T follicular helper cell (primary cell): ENCODE data around the gene MARCHF7.
"Not testable (repeated sequence)": the region's sequence is repeated elsewhere in the genome, so short reads cannot be mapped to it uniquely, and the experiment has no call there.

ENCODE experiments used
- DNase-seq: peaks from one replicate; pipeline ENCODE4 v3.0.0-alpha.2; 2020; ENCODE audit warnings: low read depth
- total RNA-seq, 2 experiments: gene quantifications; one replicate each; lab custom pipeline; 2026; lab: John Stamatoyannopoulos, UW

Gene MARCHF7, protein sequence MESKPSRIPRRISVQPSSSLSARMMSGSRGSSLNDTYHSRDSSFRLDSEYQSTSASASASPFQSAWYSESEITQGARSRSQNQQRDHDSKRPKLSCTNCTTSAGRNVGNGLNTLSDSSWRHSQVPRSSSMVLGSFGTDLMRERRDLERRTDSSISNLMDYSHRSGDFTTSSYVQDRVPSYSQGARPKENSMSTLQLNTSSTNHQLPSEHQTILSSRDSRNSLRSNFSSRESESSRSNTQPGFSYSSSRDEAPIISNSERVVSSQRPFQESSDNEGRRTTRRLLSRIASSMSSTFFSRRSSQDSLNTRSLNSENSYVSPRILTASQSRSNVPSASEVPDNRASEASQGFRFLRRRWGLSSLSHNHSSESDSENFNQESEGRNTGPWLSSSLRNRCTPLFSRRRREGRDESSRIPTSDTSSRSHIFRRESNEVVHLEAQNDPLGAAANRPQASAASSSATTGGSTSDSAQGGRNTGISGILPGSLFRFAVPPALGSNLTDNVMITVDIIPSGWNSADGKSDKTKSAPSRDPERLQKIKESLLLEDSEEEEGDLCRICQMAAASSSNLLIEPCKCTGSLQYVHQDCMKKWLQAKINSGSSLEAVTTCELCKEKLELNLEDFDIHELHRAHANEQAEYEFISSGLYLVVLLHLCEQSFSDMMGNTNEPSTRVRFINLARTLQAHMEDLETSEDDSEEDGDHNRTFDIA
- total RNA-seq, result 141 to 206 reads per million in 2 experiments

DNA sequence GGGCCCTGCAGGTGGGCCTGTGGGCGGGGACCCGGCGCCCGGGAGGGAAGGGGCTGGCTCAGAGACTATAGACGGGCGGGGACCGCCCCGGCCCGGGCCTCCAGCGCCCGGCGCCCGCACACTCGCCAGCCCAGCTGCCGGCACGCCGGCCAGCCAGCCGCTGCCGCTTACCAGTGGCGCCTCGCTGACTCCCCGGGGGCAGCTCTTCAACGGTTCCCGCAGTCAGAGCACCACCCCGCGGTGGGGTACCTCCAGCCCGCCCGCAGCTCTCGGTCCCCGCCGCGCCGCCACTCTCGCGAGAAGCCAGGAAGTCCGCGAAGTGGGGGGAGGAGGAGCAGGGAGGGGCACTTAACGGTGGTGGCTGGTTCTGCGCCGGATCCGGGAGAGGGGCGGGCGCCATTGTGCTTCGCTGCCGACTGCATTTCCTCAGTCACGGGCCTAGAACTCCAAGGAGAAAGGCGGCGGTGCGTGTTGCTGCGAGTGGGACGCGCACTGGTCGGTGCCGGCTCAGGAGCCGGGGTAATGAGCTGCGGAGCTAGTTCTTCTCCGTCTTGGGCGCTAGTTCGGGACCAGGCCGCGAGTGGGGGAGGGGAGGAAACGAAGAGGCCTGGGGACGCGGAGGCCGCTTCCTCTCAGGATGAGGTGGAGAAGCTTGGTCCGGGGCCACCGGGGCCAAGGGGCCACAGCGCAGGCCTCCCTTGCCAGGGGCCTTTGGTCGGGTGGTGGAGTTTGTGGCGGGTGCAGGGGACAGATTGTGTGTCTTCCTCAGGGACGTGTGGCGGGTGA, at the start of gene MARCHF7:
MARCHF7 (plus strand) TSS at position 364 of the 786 bp plus-strand sequence. CDS start 16,517 bp downstream, outside the sequence.
- DNase-seq, result peak; percentile 96

DNA sequence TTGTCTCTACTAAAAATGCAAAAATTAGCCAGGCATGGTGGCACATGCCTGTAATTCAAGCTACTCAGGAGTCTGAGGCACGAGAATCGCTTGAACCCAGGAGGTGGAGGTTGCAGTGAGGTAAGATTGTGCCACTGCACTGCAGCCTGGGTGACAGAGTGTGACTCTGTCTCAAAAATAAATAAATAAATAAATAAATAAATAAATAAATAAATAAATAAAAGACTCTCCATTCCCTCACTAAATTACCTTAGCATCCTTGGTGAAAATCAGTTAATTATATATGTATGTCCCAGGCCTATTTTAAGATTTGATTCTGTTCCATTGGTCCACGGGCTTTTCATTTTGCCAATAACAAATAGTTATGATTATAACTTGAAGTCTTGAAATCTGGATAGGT, 44.9 kb upstream of the MARCHF7 start:
- not testable (repeated sequence) for DNase-seq

DNA sequence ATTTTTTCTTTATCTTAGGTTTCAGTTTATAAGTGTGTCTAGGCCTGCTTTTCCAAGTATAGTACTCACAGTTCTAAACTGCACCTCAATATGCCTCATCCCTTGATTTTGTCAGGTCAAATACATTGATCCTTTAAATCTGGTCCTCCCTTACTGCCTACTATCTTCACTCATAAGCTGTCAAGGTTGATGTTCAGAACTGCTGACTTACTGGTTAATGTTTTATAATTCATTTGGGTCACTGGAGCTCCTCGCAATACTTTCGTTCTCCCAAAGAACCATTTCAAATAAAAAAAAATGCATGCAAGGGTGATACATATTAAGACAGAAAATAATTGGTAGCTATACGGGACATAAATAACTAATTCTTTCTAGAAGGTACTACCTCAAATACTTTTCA, 41.3 kb upstream of the MARCHF7 start:
- no peak for DNase-seq

DNA sequence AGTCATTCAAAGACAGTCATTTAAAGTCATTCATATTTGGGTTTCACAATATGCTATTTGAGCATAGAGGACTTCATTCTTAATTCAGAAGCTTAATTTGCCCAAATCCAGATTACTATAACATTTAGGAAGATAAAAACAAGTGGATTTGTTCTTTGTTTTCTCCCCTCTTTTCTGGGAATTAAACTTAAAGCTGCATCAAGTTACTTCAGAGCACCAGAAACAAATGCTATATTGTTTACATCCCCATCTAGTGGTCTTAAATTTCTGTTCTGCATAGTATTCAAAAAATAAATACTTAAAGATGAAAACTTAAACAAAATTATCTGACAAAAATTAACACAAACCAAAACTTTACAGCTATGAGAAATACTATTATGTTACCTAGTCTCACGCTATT, 34.7 kb upstream of the MARCHF7 start:
- no peak for DNase-seq

DNA sequence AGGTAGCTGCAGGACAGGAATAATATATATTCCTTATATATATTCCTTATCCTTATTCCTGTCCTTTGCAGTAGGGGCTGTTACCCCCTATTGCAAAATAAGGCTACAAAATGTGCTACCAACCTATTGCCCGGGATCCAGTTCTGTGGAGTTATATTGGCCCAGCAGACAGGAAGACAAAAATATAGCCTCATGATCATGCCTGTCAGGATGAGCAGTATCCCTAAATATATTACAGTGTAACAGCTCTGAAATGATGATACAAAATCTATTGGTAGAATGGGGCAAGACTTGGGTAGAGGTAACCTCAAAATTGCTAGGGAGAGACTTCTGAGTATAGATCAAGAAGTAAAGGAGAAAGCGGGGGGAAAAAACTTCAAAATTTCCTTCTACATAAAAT, 31.6 kb upstream of the MARCHF7 start:
- no peak for DNase-seq

DNA sequence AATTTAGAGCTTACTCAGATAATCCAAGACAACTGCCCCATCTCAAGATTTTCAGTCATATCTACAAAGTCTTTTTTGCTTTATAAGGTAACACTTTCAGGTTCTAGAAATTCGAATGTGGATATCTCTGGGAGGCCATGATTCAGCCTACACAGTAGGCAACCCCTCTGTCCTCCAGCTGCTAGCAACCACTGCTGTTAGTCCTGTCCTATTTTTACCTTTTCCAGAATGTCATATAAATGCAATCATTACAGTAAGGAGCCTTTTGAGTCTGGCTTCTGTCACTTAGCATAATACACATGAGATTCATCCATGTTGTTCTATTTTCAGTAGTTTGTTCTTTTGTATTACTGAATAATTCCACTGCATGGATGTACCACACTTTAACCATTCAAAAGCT, 28.5 kb upstream of the MARCHF7 start:
- no peak for DNase-seq

DNA sequence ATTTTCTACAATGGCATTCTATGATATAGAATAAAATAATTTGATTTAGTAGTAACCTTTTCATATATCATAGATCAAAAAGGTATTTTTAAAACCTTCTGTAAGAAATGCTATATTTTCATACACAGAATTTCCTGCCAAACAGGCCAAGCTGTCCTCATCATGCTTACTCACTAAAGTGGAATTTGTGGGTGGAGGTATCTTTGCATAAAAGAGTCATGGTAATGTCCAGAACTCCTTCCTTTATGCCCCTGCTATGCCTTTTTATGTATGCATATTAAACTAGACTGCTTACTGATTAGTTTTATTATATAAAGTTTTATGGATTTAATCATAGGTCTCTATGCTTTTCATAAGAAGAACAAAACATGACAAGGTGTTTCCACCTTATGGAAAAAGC, 27.5 kb upstream of the MARCHF7 start:
- no peak for DNase-seq

DNA sequence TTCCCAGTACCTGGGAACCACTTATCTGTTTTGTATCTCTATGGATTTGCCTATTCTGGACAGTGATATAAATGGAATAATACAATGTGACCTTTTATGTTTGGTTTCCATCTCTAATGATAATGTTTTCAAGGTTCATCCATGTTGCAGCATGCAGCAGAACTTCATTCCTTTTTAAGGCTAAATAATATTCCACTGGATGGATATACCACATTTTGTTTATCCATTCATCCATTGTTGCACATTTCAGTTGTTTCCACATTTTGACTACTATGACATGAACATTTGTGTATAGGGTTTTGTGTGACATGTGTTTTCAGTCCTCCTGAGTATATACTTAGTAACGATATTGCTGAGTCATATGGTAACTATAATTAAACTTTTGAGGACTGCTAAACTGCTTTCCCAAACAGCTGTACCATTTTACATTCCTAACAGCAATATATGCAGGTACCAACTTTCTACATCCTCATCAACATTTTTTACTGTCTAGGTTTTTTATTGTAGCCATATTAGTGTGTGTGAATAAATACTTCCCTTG, 17.7 kb upstream of the MARCHF7 start:
- DNase-seq, result no peak

DNA sequence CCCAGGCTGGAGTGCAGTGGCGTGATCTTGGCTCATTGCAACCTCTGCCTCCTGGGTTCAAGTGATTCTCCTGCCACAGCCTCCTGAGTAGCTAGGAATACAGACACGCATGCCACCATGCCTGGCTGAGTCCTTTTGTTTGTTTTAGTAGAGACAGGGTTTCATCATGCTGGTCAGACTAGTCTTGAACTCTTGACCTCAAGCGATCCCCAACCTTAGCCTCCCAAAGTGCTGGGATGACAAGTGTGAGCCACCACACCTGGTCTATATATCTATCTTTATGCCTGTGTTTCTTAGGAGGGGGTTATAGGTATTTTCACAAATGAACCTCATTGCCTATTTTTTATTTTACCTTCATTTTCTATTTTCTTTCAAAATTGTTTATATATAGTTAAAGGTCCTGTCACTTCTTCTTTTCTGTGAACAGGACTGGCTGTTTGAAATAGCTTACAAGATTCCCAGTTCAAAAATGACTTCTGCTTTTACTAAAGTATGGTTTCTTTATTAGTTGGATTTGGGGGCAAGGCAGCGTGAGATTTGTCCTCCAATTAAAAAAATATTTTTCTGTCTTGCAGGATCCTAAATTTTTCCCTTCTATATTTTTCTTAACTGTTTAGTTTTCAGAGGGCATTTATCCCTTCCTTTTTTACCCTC, 16.4 kb upstream of the MARCHF7 start:
- no peak for DNase-seq

DNA sequence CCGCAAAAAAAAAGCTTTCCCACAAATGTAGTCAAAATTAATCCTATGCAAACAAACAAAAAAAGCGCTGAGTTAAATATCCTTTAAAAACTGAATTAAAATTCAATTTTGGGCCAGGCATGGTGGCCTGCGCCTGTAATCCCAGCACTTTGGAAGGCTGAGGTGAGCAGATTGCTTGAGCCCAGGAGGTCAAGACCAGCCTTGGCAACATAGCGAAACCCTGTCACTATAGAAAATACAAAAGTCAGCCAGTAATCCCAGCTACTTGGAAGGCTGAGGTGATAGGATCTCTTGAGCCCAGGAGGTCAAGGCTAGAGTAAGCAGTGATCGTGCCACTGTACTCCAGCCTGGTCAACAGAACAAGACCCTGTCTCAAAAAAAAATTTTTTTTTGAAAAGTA, 8.8 kb upstream of the MARCHF7 start:
- DNase-seq, result no peak

DNA sequence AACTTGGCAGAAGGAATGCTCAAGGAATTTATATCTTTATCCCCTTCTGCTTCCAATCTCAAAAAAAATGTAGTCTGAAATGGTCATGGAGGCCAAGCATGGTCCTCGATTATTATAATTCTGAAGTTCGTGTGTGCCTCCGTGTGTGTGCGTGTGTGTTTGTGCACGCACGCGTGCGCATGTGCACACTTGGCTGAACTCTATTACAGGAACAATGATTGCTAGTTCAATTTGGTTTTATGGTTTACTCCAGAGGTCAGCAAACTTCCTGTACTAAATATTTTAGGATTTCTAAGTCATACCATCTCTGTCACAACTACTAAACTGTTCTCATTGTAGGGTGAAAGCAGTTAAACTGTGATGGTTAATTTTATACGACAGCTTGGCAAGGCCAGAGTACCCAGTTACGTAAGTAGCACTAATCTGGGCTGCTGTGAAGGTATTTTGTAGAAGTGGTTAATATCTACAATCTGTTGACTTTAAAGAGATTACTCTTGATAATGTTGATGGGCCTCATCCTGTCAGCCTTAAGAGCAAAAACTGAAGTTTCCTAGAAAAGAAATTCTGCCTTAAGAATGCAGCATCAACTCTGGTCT, 5.8 kb upstream of the MARCHF7 start:
- DNase-seq, result no peak

DNA sequence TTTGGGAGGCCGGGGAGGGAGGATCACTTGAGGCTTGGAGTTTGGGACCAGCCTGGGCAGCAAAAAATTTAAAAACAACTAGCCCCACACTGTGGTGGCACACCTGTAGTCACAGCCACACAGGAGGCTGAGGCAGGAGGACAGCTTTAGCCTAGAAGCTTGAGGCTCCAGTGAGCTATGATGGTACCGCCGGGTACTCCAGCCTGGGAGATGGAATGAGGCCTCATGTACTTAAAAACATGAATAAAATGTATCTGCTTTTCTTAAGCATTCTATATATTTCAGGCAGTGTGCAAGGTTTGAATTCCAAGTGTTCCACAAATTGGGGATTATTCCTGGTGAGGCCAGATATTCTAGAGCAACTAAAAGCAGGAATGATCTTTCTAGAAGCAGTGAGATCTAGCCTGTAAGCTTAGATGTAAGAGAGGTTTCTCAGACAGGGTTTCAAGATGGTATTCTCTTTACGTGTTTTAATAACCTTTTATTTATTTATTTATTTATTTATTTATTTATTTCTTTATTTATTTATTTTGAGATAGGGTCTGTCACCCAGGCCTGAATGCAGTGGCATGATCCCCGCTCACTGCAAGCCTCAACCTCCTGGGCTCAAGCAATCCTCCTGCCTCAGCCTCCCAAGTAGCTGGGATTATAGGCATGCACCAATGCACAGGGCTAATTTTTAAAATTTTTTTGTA, 4.1 kb upstream of the MARCHF7 start:
- DNase-seq, result no peak

DNA sequence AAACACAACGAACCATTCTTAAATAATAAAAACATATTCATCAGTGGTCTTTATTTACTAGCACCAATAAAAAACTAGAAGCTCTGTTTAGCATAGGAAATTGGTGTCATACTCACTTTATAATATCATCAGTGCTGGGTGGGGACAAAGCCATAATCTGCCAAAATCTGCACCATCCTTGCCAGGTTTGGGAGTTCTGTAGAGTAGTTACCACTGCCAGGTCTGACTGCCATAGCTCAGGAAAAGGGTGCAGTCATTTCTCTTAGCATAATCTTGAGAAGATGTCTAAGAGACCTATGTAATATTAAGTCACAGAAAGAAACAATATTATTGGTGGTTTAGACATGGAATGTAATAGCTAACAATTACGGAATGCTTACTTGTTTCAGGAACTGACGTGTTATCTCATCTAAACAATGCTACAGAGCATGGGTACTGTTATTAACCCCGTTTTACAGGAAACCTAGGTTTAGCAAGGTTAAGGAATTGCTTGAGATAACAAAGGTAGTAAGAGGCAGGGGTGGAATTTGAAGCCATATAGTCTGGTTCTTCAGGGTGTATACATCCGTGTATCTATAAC, 1.6 kb upstream of the MARCHF7 start:
- DNase-seq, result no peak

DNA sequence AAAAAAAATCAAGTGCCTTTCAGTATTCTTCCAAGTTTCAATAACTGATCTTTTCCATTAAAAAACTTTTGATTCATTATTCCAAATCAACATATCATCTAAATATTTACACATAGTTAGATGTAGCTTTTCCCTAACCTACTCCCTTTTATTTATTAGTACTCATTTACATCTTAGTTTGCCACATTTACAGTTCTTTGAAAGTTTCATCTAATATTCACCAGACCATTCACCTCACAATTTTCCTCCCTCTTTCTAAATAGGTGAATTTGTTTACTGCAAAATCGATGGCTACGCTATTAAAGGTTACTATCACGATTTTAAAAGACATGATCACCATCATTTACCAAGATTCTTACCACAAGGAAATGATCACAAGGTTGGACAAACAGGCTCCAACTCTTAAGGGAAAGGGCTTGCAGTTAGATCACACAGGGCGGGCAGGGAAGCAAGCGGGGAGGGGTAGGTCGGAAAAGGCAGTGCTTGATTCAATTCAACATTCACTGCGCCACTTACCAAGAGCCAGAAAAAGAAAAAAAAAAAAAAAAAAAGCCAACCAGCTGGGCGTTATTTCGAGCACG, 654 bp upstream of the MARCHF7 start:
- no peak for DNase-seq

DNA sequence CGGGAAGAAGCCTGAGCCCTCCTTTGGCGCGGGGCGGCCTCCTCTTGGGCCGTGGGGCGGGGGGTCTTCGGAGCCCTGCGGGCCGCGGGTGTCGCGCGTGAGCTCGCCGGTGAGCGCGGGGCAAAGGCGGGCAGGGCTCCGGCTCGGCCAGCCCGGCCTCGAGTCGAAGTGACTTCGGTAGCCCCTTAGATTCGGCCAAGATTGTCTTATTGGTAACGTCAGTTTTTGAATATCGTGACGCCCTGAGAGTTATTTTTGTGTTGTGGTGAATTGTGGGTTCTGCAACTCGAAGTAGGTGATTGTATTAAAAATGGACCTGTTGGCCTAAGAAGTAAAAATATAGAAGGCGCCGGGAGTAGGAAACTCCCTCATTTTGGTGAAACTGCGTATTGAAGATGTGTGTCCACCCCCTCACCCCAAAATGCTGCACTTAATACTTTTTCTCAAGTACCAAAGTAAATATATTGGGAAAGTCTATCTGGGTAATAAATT, 669 bp downstream of the MARCHF7 start:
- DNase-seq, result no peak

DNA sequence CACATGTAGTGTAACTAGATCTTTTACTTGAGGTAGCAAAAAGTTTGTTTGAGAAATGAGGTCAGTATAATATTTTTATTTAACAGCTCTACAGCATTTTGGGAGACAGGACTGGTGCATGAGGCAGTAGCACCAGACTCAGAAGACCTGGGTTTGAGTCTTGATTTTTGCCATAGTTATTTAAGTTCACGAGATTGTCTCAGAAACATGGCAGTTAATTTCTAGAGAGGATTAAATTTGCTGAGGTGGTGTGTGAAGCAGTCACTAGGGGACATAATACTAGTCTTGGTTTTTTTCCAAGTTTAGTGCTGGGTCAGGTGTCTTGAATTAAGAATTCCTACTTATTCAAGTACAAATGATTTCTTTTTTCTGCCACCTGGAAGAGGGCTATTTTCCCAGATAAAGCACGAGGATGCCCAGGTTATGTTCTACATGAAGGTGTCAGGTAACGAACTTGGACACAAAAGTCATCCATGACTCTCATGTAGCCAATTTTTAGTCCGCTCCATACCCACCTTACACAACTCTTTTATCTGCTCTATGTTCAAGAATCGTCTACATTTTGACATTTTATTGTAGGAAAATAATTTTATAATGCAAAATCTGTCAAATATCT, 1.4 kb downstream of the MARCHF7 start:
- no peak for DNase-seq

DNA sequence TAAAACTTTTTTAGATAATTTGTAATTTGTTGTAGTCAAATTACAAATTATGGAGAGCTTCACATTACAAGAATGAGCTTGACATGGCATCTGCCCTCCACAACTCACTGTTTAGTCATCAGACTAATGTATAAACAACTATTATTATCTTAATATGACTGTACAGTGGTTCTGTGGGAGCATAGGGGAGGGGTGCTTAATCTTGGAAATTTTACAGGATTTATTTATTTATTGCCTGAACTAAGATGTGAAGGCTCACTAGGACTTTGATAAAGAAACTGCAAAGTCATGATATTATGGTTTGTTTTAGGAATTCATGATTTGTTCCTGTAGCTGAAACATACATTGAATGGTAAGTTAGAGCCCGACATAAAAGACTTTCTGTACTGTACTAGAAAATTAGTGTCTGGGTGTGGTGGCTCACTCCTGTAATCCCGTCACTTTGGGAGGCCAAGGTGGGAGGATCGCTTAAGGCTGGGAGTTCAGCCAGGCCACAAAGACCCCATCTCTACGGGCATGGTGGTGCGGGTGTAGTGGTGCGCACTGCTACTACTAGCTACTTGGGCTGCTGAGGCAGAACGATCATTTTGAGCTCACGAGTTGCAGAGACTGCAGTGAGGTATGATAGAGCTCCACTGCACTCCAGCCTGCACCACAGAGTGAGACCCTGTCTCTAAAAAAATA, 2.1 kb downstream of the MARCHF7 start:
- no peak for DNase-seq

DNA sequence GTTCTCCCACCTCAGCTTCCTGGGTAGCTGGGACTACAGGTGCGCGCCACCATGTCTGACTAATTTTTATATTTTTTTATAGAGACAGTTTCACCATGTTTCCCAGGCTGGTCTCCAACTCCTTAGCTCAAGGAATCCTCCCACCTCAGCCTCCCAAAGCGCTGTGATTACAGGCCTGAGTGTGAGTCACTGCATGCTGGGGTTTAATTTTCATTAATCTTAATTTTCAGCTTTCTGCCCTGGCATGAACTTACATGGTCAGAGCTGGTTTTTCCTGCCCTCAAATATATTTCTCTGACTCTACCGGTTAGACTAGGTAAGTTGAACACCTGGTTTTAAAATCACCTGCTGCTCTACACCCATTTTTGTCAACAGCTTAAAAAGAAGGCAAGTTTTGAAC, 3.1 kb downstream of the MARCHF7 start:
- DNase-seq, result no peak

DNA sequence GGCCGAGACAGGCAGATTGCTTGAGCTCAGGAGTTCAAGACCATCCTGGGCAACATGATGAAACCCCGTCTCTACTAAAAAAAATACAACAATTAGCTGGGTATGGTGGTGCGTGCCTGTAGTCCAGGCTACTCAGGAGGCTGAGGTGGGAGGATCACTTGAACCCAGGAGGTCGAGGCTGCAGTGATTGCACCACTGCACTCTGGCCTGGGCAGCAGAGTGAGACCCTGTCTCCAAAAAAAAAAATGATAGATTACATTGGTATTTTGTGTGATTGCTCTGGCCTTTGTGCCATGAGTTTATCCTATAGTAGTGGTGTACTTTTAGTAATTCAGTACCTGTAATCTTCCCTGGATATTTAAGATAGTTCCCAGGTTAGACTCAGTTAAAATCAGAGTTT, 4.1 kb downstream of the MARCHF7 start:
- DNase-seq, result not testable (repeated sequence)
